Right lobe of liver (tissue), 6 donors: Measurements from ENCODE around the gene UGT1A9. TPM values are rescaled to one million over a fixed set of nuclear protein-coding genes. Genes with fewer than 3 reads are reported as not detected.

Source experiments
- ATAC-seq, 4 donors: fragments of 200-7000 bp; cut with Tn5 transposase; one replicate each; pipeline ENCODE4 v1.9.1; 2020; ENCODE audit warnings: mild to moderate bottlenecking in 4 of 4, moderate library complexity in 4 of 4
- DNase-seq, 3 donors: peaks; one replicate each; pipeline ENCODE4 v3.0.0-alpha.2; 2020
- H3K27ac ChIP-seq, 3 donors: fragments of 200-600 bp; one replicate each; pipeline ENCODE4 v1.8.0; 2022
- H3K27me3 ChIP-seq, 2 donors: fragments of 200-600 bp; one replicate each; pipeline ENCODE4 v1.8.0; 2022
- H3K36me3 ChIP-seq, 4 donors: fragments of 200-600 bp; sonication (generic) in 1 of 4; one replicate each; pipeline versions ENCODE4 v1.5.1 to v1.8.0; 2017 to 2022; ENCODE audit warnings: control low read depth in 1 of 4
- H3K4me1 ChIP-seq, 4 donors: fragments of 200-600 bp; sonication (generic) in 1 of 4; one replicate each; pipeline versions ENCODE4 v1.5.1 to v1.8.0; 2017 to 2022; ENCODE audit warnings: control low read depth in 1 of 4
- H3K4me3 ChIP-seq, 3 donors: fragments of 200-600 bp; one replicate each; pipeline ENCODE4 v1.8.0; 2022
- H3K9me3 ChIP-seq, 4 donors: fragments of 200-600 bp; sonication (generic) in 1 of 4; one replicate each; pipeline versions ENCODE4 v1.5.1 to v1.8.0; 2017 to 2022; ENCODE audit warnings: control low read depth in 1 of 4
- POLR2A ChIP-seq: fragments of 450-650 bp; IDR thresholded peaks from one replicate; pipeline ENCODE4 v1.6.1; 2017; ENCODE audit warnings: antibody characterized with exemption, mild to moderate bottlenecking
- WGBS: methylation state at CpG from one replicate; pipeline ENCODE4 v1.1.6; 2018; ENCODE audit warnings: low coverage, low lambda C conversion rate; ENCODE audit not compliant: insufficient coverage; ENCODE audit errors: missing lambda C conversion rate; 5-methylcytosine and 5-hydroxymethylcytosine counted together
- intact Hi-C, 2 donors: fragments of 100-400 bp; cut with DNase I; formaldehyde crosslinking; loops; one replicate each; pipeline versions ENCODE4 v1.11.2 to v1.14.1; 2022
- total RNA-seq, 6 experiments: library from RNA; depleted of rRNA in 2 of 6; stranded (reverse); fragments of >200 nt in 2 of 6; fragmentation: NEBNext Ultra II Directional in 3 of 6; extraction: Animal tissue kit (Norgen Biotek cat#: 25700) in 3 of 6; gene quantifications; one replicate each; pipeline versions ENCODE4 v1.1.0 to v1.2.4, GENCODE V29; 2016 to 2023
- TF ChIP-seq, protein P1 (sequence below), 4 donors: fragments of 200-600 bp in 3 of 4; fragments of 450-650 bp in 1 of 4; IDR thresholded peaks; one replicate each; pipeline versions ENCODE4 v1.5.1 to v1.8.0; 2016 to 2022; ENCODE audit warnings: antibody characterized with exemption in 4 of 4, mild to moderate bottlenecking in 2 of 4
- donor health status: DM: no; HTN: yes; CAD: no.
- donor health status: DM: no; HTN: no; CAD: no.
- donor health status: DM: no; HTN: no; CAD: no.
- donor health status: DM: no; HTN: yes; CAD: no.
- donor health status: DM: no; HTN: yes; CAD: no.

UGT1A9 gene
- total RNA-seq, 6 experiments from 2014 or later = 91.6 to 365 (median 108) TPM

GRCh38 chr2:233688341-233688740 lies 16.6 kb downstream of the UGT1A9 start:
- Histone ChIP-seq H3K27me3 (no peaks in the 10 kb centered on the region), H3K9me3 (no peaks in the 10 kb centered on the region), H3K4me1 (peaks cover 0 to 41% (median 4%) of the 10 kb centered on the region in 4 donors), H3K4me3 (no peak overlapping the region), H3K27ac (no peak overlapping the region), H3K36me3 (no peaks in the 10 kb centered on the region)
- ATAC-seq = no peak
- WGBS = 66% methylated on average over 5 of the region's 5 CpGs
- intact Hi-C loops = no loop called here
- no peak for DNase-seq
- TF ChIP-seq POLR2A = no peak
- TF ChIP-seq, protein P1, sequence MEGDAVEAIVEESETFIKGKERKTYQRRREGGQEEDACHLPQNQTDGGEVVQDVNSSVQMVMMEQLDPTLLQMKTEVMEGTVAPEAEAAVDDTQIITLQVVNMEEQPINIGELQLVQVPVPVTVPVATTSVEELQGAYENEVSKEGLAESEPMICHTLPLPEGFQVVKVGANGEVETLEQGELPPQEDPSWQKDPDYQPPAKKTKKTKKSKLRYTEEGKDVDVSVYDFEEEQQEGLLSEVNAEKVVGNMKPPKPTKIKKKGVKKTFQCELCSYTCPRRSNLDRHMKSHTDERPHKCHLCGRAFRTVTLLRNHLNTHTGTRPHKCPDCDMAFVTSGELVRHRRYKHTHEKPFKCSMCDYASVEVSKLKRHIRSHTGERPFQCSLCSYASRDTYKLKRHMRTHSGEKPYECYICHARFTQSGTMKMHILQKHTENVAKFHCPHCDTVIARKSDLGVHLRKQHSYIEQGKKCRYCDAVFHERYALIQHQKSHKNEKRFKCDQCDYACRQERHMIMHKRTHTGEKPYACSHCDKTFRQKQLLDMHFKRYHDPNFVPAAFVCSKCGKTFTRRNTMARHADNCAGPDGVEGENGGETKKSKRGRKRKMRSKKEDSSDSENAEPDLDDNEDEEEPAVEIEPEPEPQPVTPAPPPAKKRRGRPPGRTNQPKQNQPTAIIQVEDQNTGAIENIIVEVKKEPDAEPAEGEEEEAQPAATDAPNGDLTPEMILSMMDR (IDR thresholded peaks at IDR 0.05) = no peak

DNA sequence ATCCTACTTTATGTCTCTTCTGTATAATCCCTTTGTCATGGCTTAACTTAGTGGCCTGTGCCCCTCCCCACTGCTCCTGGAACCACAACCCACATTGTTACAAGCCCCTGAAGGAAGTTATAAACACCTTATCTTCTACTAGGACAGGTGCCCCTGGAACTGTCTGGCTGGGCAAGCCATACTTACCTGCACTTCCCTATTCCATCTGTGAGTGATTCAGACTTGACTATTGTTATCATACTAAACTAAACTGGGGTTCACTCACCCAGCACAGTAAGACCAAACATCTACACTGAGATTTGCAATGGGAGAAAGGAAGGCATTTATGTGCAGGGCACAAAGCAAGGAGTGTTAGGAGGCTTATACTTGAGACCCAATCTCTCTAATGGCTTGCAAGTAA lies 17.3 kb downstream of the UGT1A9 start:
- Histone ChIP-seq H3K36me3 (no peaks in the 10 kb centered on the region), H3K4me3 (no peak overlapping the region), H3K9me3 (no peaks in the 10 kb centered on the region), H3K27me3 (no peaks in the 10 kb centered on the region), H3K27ac (no peak overlapping the region), H3K4me1 (peaks cover 0 to 45% (median 4%) of the 10 kb centered on the region in 4 donors)
- DNase-seq = no peak
- no peak for TF ChIP-seq POLR2A
- TF ChIP-seq, protein P1 (IDR thresholded peaks at IDR 0.05) = no peak
- intact Hi-C loops = no loop called here
- ATAC-seq = no peak

DNA sequence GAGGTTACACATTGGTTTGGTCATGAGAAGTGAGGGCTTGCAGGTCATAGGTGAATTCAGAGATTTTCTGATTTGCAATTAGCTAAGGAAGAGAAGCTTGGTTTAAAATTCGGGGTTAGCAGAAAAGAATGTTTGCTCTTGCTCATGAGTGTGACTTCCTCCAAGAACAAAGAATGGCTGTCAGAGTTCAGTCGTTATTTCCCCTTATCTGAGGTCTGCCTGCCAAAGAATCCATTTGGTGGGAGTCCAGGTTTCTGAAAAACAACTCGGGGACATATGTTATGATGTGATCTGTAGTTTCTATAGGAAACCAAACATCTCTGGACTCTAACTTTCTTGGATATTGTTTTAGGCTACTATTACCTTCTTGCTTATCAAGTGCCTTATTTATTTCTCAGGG lies 17.8 kb downstream of the UGT1A9 start:
- no peak overlapping the region for H3K4me3 ChIP-seq
- WGBS = 4% methylated on average over 3 of the region's 3 CpGs
- ATAC-seq (no peak), DNase-seq (no peak)
- H3K4me1 ChIP-seq = peaks cover 0 to 45% (median 4%) of the 10 kb centered on the region in 4 donors
- H3K27ac ChIP-seq = no peak overlapping the region
- no peaks in the 10 kb centered on the region for H3K27me3 ChIP-seq
- H3K9me3 ChIP-seq = no peaks in the 10 kb centered on the region
- no peaks in the 10 kb centered on the region for H3K36me3 ChIP-seq
- intact Hi-C loops = no loop called here
- TF ChIP-seq, protein P1 (IDR thresholded peaks at IDR 0.05) = no peak
- TF ChIP-seq POLR2A = no peak

GRCh38 chr2:233690444-233690843 lies 18.7 kb downstream of the UGT1A9 start:
- Histone ChIP-seq H3K36me3 (no peaks in the 10 kb centered on the region), H3K9me3 (no peaks in the 10 kb centered on the region), H3K4me1 (peaks cover 0 to 45% (median 4%) of the 10 kb centered on the region in 4 donors), H3K27ac (no peak overlapping the region), H3K4me3 (no peak overlapping the region), H3K27me3 (no peaks in the 10 kb centered on the region)
- DNase-seq = no peak
- WGBS = 38% methylated on average over 4 of the region's 4 CpGs
- intact Hi-C loops = no loop called here
- peak in 1 of 4 donors; percentile 18 for ATAC-seq
- TF ChIP-seq, protein P1 (IDR thresholded peaks at IDR 0.05) = no peak
- no peak for TF ChIP-seq POLR2A
